WTC11 (cell line): Measurements from ENCODE around the gene PHC1. TPM values are rescaled to one million over a fixed set of nuclear protein-coding genes. Genes with fewer than 3 reads are reported as not detected.
"Not testable (repeated sequence)": the region's sequence is repeated elsewhere in the genome, so short reads cannot be mapped to it uniquely, and the experiment has no call there.

Experiments
- ATAC-seq: fragments of 200-7000 bp; cut with Tn5 transposase; 2 replicates; pipeline ENCODE4 v1.10.0; 2021; ENCODE audit warnings: mild to moderate bottlenecking, moderate library complexity
- CTCF ChIA-PET: fragments of 300-600 bp; sonication (Branson Sonifier 250); formaldehyde crosslinking; loops from one replicate; lab custom pipeline; 2021; ENCODE audit warnings: antibody characterized with exemption; lab: Charles Lee
- POLR2A ChIA-PET: fragments of 350-600 bp; sonication (Branson Sonifier 250); formaldehyde crosslinking; loops from one replicate; lab custom pipeline; 2021; ENCODE audit warnings: antibody characterized with exemption; lab: Charles Lee
- DNase-seq: peaks from one replicate; pipeline ENCODE4 v3.0.0; 2021; ENCODE audit warnings: low spot score
- H3K27ac Mint-ChIP-seq: 2 replicates; pipeline ENCODE4 v1.8.0; 2021; ENCODE audit warnings: mixed read lengths
- H3K27me3 Mint-ChIP-seq: 2 replicates; pipeline ENCODE4 v1.8.0; 2021; ENCODE audit warnings: low read depth, mild to moderate bottlenecking, moderate library complexity, mixed read lengths
- H3K36me3 Mint-ChIP-seq: 2 replicates; pipeline ENCODE4 v1.8.0; 2021; ENCODE audit warnings: mixed read lengths
- H3K4me1 Mint-ChIP-seq: 2 replicates; pipeline ENCODE4 v1.8.0; 2022; ENCODE audit warnings: mixed read lengths
- H3K4me3 Mint-ChIP-seq: 2 replicates; pipeline ENCODE4 v1.8.0; 2021; ENCODE audit warnings: mild to moderate bottlenecking, moderate library complexity, mixed read lengths
- H3K9me3 Mint-ChIP-seq: 2 replicates; pipeline ENCODE4 v1.8.0; 2021; ENCODE audit warnings: mixed read lengths
- ESRRA ChIP-seq: sonication (generic); formaldehyde crosslinking; IDR thresholded peaks from 2 replicates; pipeline ENCODE4 v1.8.1; 2022; ENCODE audit warnings: mild to moderate bottlenecking, missing genetic modification reagents, borderline replicate concordance
- FOXK1 ChIP-seq: sonication (generic); formaldehyde crosslinking; IDR thresholded peaks from 2 replicates; pipeline ENCODE4 v1.8.0; 2022; ENCODE audit warnings: mild to moderate bottlenecking, moderate library complexity, missing genetic modification reagents
- KAT7 ChIP-seq: sonication (generic); formaldehyde crosslinking; IDR thresholded peaks from 2 replicates; pipeline ENCODE4 v1.8.1; 2023; ENCODE audit warnings: missing genetic modification reagents, mild to moderate bottlenecking, borderline replicate concordance
- MYBL2 ChIP-seq: sonication (generic); formaldehyde crosslinking; IDR thresholded peaks from 2 replicates; pipeline ENCODE4 v1.8.1; 2023; ENCODE audit warnings: mild to moderate bottlenecking, moderate library complexity, missing genetic modification reagents
- OVOL2 ChIP-seq: fragments of 250-450 bp; sonication (Bioruptor Pico); IDR thresholded peaks from 2 replicates; pipeline ENCODE4 v1.9.0; 2021; ENCODE audit warnings: mild to moderate bottlenecking, borderline replicate concordance
- TCF7 ChIP-seq: sonication (generic); formaldehyde crosslinking; IDR thresholded peaks from 2 replicates; pipeline ENCODE4 v1.8.0; 2022; ENCODE audit warnings: mild to moderate bottlenecking, low read depth, missing genetic modification reagents, moderate library complexity
- ZNF423 ChIP-seq: fragments of 250-450 bp; sonication (Bioruptor Pico); IDR thresholded peaks from 2 replicates; pipeline ENCODE4 v2.1.2; 2022; ENCODE audit warnings: mild to moderate bottlenecking, moderate library complexity
- total RNA-seq: library from RNA; stranded (reverse); gene quantifications from 3 replicates; pipeline ENCODE4 v1.2.3, GENCODE V29; 2021
- TF ChIP-seq, protein P1 (sequence below): sonication (generic); formaldehyde crosslinking; conservative IDR thresholded peaks from 2 replicates; pipeline ENCODE4 v1.8.1; 2023; ENCODE audit warnings: mild to moderate bottlenecking, low read depth, missing genetic modification reagents, moderate library complexity
- TF ChIP-seq, protein P2 (sequence below): sonication (generic); formaldehyde crosslinking; IDR thresholded peaks from 2 replicates; pipeline ENCODE4 v1.8.1; 2023; ENCODE audit warnings: mild to moderate bottlenecking, missing genetic modification reagents
- TF ChIP-seq, protein P3 (sequence below): sonication (generic); formaldehyde crosslinking; IDR thresholded peaks from 2 replicates; pipeline ENCODE4 v1.8.1; 2022; ENCODE audit warnings: low read depth, missing genetic modification reagents, borderline replicate concordance
- TF ChIP-seq, protein P4 (sequence below): sonication (generic); formaldehyde crosslinking; IDR thresholded peaks from 2 replicates; pipeline ENCODE4 v1.8.1; 2023; ENCODE audit warnings: mild to moderate bottlenecking, missing genetic modification reagents
- TF ChIP-seq, protein P5 (sequence below): fragments of 250-450 bp; sonication (Bioruptor Pico); IDR thresholded peaks from 2 replicates; pipeline ENCODE4 v1.9.0; 2021; ENCODE audit warnings: mild to moderate bottlenecking

The PHC1 gene
- total RNA-seq, 1 experiment from 2014 or later: 733 TPM

DNA sequence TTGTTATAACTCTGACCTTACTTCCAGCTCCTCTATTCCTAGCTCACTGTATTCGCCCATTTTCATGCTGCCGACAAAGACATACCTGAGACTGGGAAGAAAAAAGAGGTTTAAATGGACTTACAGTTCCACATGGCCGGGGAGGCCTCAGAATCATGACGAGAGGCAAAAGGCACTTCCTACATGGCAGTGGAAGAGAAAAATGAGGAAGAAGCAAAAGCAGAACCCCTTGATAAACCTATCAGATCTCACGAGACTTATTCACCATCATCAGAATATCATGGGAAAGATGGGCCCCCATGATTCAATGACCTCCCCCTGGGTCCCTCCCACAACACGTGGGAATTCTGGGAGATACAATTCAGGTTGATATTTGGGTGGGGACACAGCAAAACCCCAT, 14.5 kb upstream of the PHC1 start:
- DNase-seq (no peak), ATAC-seq (no peak)
- ChIA-PET POLR2A (no interaction called here), CTCF (interaction anchor here (1.2 to 1.3 kb wide), 2 partner anchors 9 to 39 kb away, joined by 5 to 7 read pairs; no protein-coding TSS in a partner anchor)
- TF ChIP-seq, protein P1, sequence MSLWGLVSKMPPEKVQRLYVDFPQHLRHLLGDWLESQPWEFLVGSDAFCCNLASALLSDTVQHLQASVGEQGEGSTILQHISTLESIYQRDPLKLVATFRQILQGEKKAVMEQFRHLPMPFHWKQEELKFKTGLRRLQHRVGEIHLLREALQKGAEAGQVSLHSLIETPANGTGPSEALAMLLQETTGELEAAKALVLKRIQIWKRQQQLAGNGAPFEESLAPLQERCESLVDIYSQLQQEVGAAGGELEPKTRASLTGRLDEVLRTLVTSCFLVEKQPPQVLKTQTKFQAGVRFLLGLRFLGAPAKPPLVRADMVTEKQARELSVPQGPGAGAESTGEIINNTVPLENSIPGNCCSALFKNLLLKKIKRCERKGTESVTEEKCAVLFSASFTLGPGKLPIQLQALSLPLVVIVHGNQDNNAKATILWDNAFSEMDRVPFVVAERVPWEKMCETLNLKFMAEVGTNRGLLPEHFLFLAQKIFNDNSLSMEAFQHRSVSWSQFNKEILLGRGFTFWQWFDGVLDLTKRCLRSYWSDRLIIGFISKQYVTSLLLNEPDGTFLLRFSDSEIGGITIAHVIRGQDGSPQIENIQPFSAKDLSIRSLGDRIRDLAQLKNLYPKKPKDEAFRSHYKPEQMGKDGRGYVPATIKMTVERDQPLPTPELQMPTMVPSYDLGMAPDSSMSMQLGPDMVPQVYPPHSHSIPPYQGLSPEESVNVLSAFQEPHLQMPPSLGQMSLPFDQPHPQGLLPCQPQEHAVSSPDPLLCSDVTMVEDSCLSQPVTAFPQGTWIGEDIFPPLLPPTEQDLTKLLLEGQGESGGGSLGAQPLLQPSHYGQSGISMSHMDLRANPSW (CRISPR knock-in tag): no peak
- TF ChIP-seq, protein P2, sequence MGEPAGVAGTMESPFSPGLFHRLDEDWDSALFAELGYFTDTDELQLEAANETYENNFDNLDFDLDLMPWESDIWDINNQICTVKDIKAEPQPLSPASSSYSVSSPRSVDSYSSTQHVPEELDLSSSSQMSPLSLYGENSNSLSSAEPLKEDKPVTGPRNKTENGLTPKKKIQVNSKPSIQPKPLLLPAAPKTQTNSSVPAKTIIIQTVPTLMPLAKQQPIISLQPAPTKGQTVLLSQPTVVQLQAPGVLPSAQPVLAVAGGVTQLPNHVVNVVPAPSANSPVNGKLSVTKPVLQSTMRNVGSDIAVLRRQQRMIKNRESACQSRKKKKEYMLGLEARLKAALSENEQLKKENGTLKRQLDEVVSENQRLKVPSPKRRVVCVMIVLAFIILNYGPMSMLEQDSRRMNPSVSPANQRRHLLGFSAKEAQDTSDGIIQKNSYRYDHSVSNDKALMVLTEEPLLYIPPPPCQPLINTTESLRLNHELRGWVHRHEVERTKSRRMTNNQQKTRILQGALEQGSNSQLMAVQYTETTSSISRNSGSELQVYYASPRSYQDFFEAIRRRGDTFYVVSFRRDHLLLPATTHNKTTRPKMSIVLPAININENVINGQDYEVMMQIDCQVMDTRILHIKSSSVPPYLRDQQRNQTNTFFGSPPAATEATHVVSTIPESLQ: no peak
- no peak for TF ChIP-seq FOXK1
- no peak for TF ChIP-seq KAT7
- TF ChIP-seq MYBL2 (CRISPR knock-in tag): no peak
- TF ChIP-seq, protein P3, sequence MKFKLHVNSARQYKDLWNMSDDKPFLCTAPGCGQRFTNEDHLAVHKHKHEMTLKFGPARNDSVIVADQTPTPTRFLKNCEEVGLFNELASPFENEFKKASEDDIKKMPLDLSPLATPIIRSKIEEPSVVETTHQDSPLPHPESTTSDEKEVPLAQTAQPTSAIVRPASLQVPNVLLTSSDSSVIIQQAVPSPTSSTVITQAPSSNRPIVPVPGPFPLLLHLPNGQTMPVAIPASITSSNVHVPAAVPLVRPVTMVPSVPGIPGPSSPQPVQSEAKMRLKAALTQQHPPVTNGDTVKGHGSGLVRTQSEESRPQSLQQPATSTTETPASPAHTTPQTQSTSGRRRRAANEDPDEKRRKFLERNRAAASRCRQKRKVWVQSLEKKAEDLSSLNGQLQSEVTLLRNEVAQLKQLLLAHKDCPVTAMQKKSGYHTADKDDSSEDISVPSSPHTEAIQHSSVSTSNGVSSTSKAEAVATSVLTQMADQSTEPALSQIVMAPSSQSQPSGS (CRISPR knock-in tag): no peak
- TF ChIP-seq, protein P4, sequence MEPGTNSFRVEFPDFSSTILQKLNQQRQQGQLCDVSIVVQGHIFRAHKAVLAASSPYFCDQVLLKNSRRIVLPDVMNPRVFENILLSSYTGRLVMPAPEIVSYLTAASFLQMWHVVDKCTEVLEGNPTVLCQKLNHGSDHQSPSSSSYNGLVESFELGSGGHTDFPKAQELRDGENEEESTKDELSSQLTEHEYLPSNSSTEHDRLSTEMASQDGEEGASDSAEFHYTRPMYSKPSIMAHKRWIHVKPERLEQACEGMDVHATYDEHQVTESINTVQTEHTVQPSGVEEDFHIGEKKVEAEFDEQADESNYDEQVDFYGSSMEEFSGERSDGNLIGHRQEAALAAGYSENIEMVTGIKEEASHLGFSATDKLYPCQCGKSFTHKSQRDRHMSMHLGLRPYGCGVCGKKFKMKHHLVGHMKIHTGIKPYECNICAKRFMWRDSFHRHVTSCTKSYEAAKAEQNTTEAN: no peak
- no peak for TF ChIP-seq OVOL2 (CRISPR knock-in tag)
- TF ChIP-seq ESRRA (CRISPR knock-in tag): no peak
- no peak for TF ChIP-seq ZNF423
- no peak for TF ChIP-seq TCF7 (CRISPR knock-in tag)
- TF ChIP-seq, protein P5, sequence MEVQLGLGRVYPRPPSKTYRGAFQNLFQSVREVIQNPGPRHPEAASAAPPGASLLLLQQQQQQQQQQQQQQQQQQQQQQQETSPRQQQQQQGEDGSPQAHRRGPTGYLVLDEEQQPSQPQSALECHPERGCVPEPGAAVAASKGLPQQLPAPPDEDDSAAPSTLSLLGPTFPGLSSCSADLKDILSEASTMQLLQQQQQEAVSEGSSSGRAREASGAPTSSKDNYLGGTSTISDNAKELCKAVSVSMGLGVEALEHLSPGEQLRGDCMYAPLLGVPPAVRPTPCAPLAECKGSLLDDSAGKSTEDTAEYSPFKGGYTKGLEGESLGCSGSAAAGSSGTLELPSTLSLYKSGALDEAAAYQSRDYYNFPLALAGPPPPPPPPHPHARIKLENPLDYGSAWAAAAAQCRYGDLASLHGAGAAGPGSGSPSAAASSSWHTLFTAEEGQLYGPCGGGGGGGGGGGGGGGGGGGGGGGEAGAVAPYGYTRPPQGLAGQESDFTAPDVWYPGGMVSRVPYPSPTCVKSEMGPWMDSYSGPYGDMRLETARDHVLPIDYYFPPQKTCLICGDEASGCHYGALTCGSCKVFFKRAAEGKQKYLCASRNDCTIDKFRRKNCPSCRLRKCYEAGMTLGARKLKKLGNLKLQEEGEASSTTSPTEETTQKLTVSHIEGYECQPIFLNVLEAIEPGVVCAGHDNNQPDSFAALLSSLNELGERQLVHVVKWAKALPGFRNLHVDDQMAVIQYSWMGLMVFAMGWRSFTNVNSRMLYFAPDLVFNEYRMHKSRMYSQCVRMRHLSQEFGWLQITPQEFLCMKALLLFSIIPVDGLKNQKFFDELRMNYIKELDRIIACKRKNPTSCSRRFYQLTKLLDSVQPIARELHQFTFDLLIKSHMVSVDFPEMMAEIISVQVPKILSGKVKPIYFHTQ: no peak
- Mint-ChIP-seq H3K9me3 (peaks cover 53% of the 10 kb centered on the region), H3K4me1 (peaks cover 13% of the 10 kb centered on the region), H3K27ac (no peak overlapping the region; the same call in 1 of the 2 replicates), H3K27me3 (no peaks in the 10 kb centered on the region), H3K36me3 (peaks cover 56% of the 10 kb centered on the region), H3K4me3 (no peak overlapping the region)

DNA sequence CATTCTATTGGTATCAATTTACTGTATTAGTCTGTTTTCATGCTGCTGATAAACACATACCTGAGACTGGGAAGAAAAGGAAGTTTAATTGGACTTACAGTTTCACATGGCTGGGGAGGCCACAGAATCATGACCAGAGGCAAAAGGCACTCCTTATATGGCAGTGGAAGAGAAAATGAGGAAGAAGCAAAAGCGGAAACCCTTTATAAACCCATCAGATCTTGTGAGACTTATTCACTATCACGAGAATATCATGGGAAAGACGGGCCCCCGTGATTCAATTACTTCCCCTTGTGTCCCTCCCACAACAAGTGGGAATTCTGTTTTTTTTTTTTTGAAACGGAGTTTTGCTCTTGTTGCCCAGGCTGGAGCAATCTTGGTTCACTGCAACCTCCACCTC, 11.6 kb upstream of the PHC1 start:
- peaks cover 42% of the 10 kb centered on the region for H3K36me3 Mint-ChIP-seq
- H3K4me1 Mint-ChIP-seq: peaks cover 41% of the 10 kb centered on the region
- H3K4me3 Mint-ChIP-seq, POLR2A ChIA-PET, ATAC-seq, H3K27me3 Mint-ChIP-seq, DNase-seq, CTCF ChIA-PET: not testable (repeated sequence)
- peaks cover 34% of the 10 kb centered on the region for H3K9me3 Mint-ChIP-seq
- 0 out of 2 replicates have a peak overlapping the region, but pooled peaks have one; percentile 39 for H3K27ac Mint-ChIP-seq
